ENCODE results near the gene SLC25A13.
"Not testable (repeated sequence)": the region's sequence is repeated elsewhere in the genome, so short reads cannot be mapped to it uniquely, and the experiment has no call there.

SLC25A13 gene

GRCh38 chr7:96321658-96322372 lies at the start of gene SLC25A13:
Gene SLC25A13 (minus strand): TSS chr7:96322098. CDS start chr7:96321956, 142 bp downstream.
- peak; percentile 32 to 47 for DNase-seq (ENCODE audit: low read depth in 1 of 2, low spot score in 1 of 2)

- DNase-seq (ENCODE audit: low read depth in 1 of 2, low spot score in 1 of 2) = not testable (repeated sequence)
These were observed 44.0 kb upstream of the SLC25A13 start for GRCh38 chr7:96365916-96366315.

GRCh38 chr7:96361116-96361857 lies 39.4 kb upstream of the SLC25A13 start:
- DNase-seq (ENCODE audit: low read depth in 1 of 2, low spot score in 1 of 2) = no peak

- DNase-seq (ENCODE audit: low read depth in 1 of 2, low spot score in 1 of 2) = no peak
These were observed 38.0 kb upstream of the SLC25A13 start for GRCh38 chr7:96359876-96360275.

- DNase-seq (ENCODE audit: low read depth in 1 of 2, low spot score in 1 of 2) = not testable (repeated sequence)
These were observed 36.5 kb upstream of the SLC25A13 start for GRCh38 chr7:96358236-96358971.

GRCh38 chr7:96355990-96356506 lies 34.1 kb upstream of the SLC25A13 start:
- DNase-seq (ENCODE audit: low read depth in 1 of 2, low spot score in 1 of 2) = no peak

- DNase-seq (ENCODE audit: low read depth in 1 of 2, low spot score in 1 of 2) = no peak
These were observed 33.0 kb upstream of the SLC25A13 start for GRCh38 chr7:96354881-96355280.

- no peak for DNase-seq (ENCODE audit: low read depth in 1 of 2, low spot score in 1 of 2)
These were observed 27.7 kb upstream of the SLC25A13 start for GRCh38 chr7:96349572-96349971.

GRCh38 chr7:96347471-96347870 lies 25.6 kb upstream of the SLC25A13 start:
- DNase-seq (ENCODE audit: low read depth in 1 of 2, low spot score in 1 of 2) = no peak

- DNase-seq (ENCODE audit: low read depth in 1 of 2, low spot score in 1 of 2) = no peak
These were observed 24.5 kb upstream of the SLC25A13 start for GRCh38 chr7:96346293-96346953.

- no peak for DNase-seq (ENCODE audit: low read depth in 1 of 2, low spot score in 1 of 2)
These were observed 22.3 kb upstream of the SLC25A13 start for GRCh38 chr7:96344236-96344635.

GRCh38 chr7:96342049-96342448 lies 20.2 kb upstream of the SLC25A13 start:
- DNase-seq (ENCODE audit: low read depth in 1 of 2, low spot score in 1 of 2) = no peak

GRCh38 chr7:96337519-96337918 lies 15.6 kb upstream of the SLC25A13 start:
- DNase-seq (ENCODE audit: low read depth in 1 of 2, low spot score in 1 of 2) = no peak

- DNase-seq (ENCODE audit: low read depth in 1 of 2, low spot score in 1 of 2) = no peak
These were observed 10.4 kb upstream of the SLC25A13 start for GRCh38 chr7:96332325-96332724.

GRCh38 chr7:96331775-96332174 lies 9.9 kb upstream of the SLC25A13 start:
- no peak for DNase-seq (ENCODE audit: low read depth in 1 of 2, low spot score in 1 of 2)

- no peak for DNase-seq (ENCODE audit: low read depth in 1 of 2, low spot score in 1 of 2)
These were observed 9.3 kb upstream of the SLC25A13 start for GRCh38 chr7:96331233-96331632.

GRCh38 chr7:96330193-96330592 lies 8.3 kb upstream of the SLC25A13 start:
- DNase-seq (ENCODE audit: low read depth in 1 of 2, low spot score in 1 of 2) = no peak

- no peak for DNase-seq (ENCODE audit: low read depth in 1 of 2, low spot score in 1 of 2)
These were observed 7.3 kb upstream of the SLC25A13 start for GRCh38 chr7:96329241-96329640.

- DNase-seq (ENCODE audit: low read depth in 1 of 2, low spot score in 1 of 2) = no peak
These were observed 6.1 kb upstream of the SLC25A13 start for GRCh38 chr7:96328016-96328415.

GRCh38 chr7:96327429-96327828 lies 5.5 kb upstream of the SLC25A13 start:
- no peak for DNase-seq (ENCODE audit: low read depth in 1 of 2, low spot score in 1 of 2)

GRCh38 chr7:96326752-96327151 lies 4.9 kb upstream of the SLC25A13 start:
- not testable (repeated sequence) for DNase-seq (ENCODE audit: low read depth in 1 of 2, low spot score in 1 of 2)

All from stimulated activated CD4-positive, alpha-beta T cell treated with anti-CD3 and anti-CD28 coated beads, Interleukin-15, amount 100 ng/mL, for 1 hour (primary cell).